ENCODE measurements around the gene ZNF837. TPM values are rescaled to one million over a fixed set of nuclear protein-coding genes. Genes with fewer than 3 reads are reported as not detected.

The ZNF837 gene
- total and polyA plus RNA-seq, 2 of the 13 experiments (the other 11 are each of a cell fraction or from before 2014, with no cell fraction given), result 0.29 to 1.3 TPM

GRCh38 chr19:58326914-58327726 is 53.7 kb downstream of the ZNF837 start, which contains the start of gene ZSCAN22 (continued):
- no peak; the same call in 1 of the 2 replicates for TF ChIP-seq NFYC (CRISPR knock-in tag; IDR thresholded peaks at IDR 0.05)
- peak; percentile 55; the same call in 1 of the 2 replicates for TF ChIP-seq NCOA1 (CRISPR knock-in tag; IDR thresholded peaks at IDR 0.05)
- no peak; the same call in 1 of the 2 replicates for TF ChIP-seq MAZ (IDR thresholded peaks at IDR 0.05; ENCODE audit: borderline replicate concordance, low read depth, low read length)
- TF ChIP-seq MAZ (CRISPR knock-in tag; IDR thresholded peaks at IDR 0.05; ENCODE audit: low read depth), result peak; percentile 81; the same call in 1 of the 2 replicates
- TF ChIP-seq, protein P1, sequence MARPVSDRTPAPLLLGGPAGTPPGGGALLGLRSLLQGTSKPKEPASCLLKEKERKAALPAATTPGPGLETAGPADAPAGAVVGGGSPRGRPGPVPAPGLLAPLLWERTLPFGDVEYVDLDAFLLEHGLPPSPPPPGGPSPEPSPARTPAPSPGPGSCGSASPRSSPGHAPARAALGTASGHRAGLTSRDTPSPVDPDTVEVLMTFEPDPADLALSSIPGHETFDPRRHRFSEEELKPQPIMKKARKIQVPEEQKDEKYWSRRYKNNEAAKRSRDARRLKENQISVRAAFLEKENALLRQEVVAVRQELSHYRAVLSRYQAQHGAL (CRISPR knock-in tag; IDR thresholded peaks at IDR 0.05; ENCODE audit: not compliant biosample characterization), result no peak
- no peak for TF ChIP-seq TCF12 (IDR thresholded peaks at IDR 0.05)
- TF ChIP-seq TCF12 (CRISPR knock-in tag; IDR thresholded peaks at IDR 0.05), result no peak
- TF ChIP-seq, protein P2, sequence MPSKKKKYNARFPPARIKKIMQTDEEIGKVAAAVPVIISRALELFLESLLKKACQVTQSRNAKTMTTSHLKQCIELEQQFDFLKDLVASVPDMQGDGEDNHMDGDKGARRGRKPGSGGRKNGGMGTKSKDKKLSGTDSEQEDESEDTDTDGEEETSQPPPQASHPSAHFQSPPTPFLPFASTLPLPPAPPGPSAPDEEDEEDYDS (CRISPR knock-in tag; IDR thresholded peaks at IDR 0.05), result peak; percentile 62
- peak; percentile 80; the same call in 1 of the 2 replicates for TF ChIP-seq TGIF2 (CRISPR knock-in tag; IDR thresholded peaks at IDR 0.05)
- no peak for TF ChIP-seq NFE2 (CRISPR knock-in tag; IDR thresholded peaks at IDR 0.05)
- peak; percentile 85 for TF ChIP-seq HNRNPLL (IDR thresholded peaks at IDR 0.05; ENCODE audit: low read depth, low read length, poor library complexity, severe bottlenecking)
- TF ChIP-seq ZNF788 (CRISPR knock-in tag; IDR thresholded peaks at IDR 0.05; ENCODE audit: borderline replicate concordance), result peak; percentile 82; the same call in 1 of the 2 replicates
- TF ChIP-seq CHD4 (IDR thresholded peaks at IDR 0.05; ENCODE audit: borderline replicate concordance, low read length), result no peak
- no peak for TF ChIP-seq ZBTB37 (CRISPR knock-in tag; IDR thresholded peaks at IDR 0.05)
- no peak for TF ChIP-seq RARA (CRISPR knock-in tag; IDR thresholded peaks at IDR 0.05)
- TF ChIP-seq ARNT2 (CRISPR knock-in tag; IDR thresholded peaks at IDR 0.05; ENCODE audit: low read depth), result peak; percentile 58
- TF ChIP-seq TBP (CRISPR knock-in tag; IDR thresholded peaks at IDR 0.05), result 0 out of 2 replicates have a peak, but pooled peaks have one; percentile 76
- TF ChIP-seq CBFB (CRISPR knock-in tag; IDR thresholded peaks at IDR 0.05), result peak; percentile 84
- TF ChIP-seq AGO2 (optimal IDR thresholded peaks at IDR 0.05; ENCODE audit: low read depth, low read length), result peak; percentile 74
- peak; percentile 64; the same call in 1 of the 2 replicates for TF ChIP-seq FOXC1 (CRISPR knock-in tag; IDR thresholded peaks at IDR 0.05; ENCODE audit: borderline replicate concordance)
- TF ChIP-seq, protein P3, sequence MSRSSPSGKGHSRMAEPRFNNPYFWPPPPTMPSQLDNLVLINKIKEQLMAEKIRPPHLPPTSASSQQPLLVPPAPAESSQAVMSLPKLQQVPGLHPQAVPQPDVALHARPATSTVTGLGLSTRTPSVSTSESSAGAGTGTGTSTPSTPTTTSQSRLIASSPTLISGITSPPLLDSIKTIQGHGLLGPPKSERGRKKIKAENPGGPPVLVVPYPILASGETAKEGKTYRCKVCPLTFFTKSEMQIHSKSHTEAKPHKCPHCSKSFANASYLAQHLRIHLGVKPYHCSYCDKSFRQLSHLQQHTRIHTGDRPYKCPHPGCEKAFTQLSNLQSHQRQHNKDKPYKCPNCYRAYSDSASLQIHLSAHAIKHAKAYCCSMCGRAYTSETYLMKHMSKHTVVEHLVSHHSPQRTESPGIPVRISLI (CRISPR knock-in tag; IDR thresholded peaks at IDR 0.05; ENCODE audit: borderline replicate concordance), result no peak; the same call in none of the 2 replicates
- TF ChIP-seq MXI1 (IDR thresholded peaks at IDR 0.05; ENCODE audit: borderline replicate concordance, low read depth, low read length), result peak; percentile 74; the same call in 2 of the 3 replicates
- peak; percentile 56; the same call in 1 of the 2 replicates for TF ChIP-seq NR0B2 (CRISPR knock-in tag; IDR thresholded peaks at IDR 0.05)
- peak; percentile 96 for TF ChIP-seq HOXA3 (CRISPR knock-in tag; IDR thresholded peaks at IDR 0.05)
- peak; percentile 66 for TF ChIP-seq ZNF331 (CRISPR knock-in tag; IDR thresholded peaks at IDR 0.05)
- TF ChIP-seq NPAS2 (CRISPR knock-in tag; IDR thresholded peaks at IDR 0.05; ENCODE audit: borderline replicate concordance), result no peak
